GM12892 (cell line): ENCODE measurements around the gene CEP162.
"Not testable (repeated sequence)": the region's sequence is repeated elsewhere in the genome, so short reads cannot be mapped to it uniquely, and the experiment has no call there.

Source experiments
- DNase-seq: peaks from one replicate; pipeline ENCODE4 v3.0.0; 2011; ENCODE audit not compliant: insufficient read length
- FAIRE-seq: peaks from 2 replicates; lab custom pipeline; 2011; peaks lifted over from hg19 to GRCh38; lab: Jason Lieb, UNC
- POLR2A ChIP-seq: IDR thresholded peaks from 2 replicates; pipeline ENCODE4 v1.6.1; 2011; ENCODE audit warnings: low read depth, low read length, control low read depth
- POLR2AphosphoS5 ChIP-seq: IDR thresholded peaks from 2 replicates; pipeline ENCODE4 v1.6.1; 2011; ENCODE audit warnings: low read depth, low read length, control low read depth
- TAF1 ChIP-seq: IDR thresholded peaks from 2 replicates; pipeline ENCODE4 v1.6.1; 2011; ENCODE audit warnings: low read depth, mild to moderate bottlenecking, control low read depth, low read length, borderline replicate concordance

CEP162 gene

GRCh38 chr6:84222426-84222825 lies 5.0 kb downstream of the CEP162 start:
- DNase-seq (no peak), FAIRE-seq (no peak)
- TF ChIP-seq POLR2A (no peak), POLR2AphosphoS5 (no peak), TAF1 (no peak)

- TF ChIP-seq POLR2A = no peak
- no peak for DNase-seq
- no peak for FAIRE-seq
Measured at GRCh38 chr6:84220809-84221409, 6.5 kb downstream of the CEP162 start.

GRCh38 chr6:84218091-84218490 lies 9.4 kb downstream of the CEP162 start:
- DNase-seq = no peak
- TF ChIP-seq POLR2AphosphoS5 = no peak
- no peak for TF ChIP-seq POLR2A
- TF ChIP-seq TAF1 = no peak
- no peak for FAIRE-seq

- FAIRE-seq (no peak), DNase-seq (no peak)
- TF ChIP-seq TAF1 (no peak), POLR2AphosphoS5 (no peak), POLR2A (no peak)
Measured at GRCh38 chr6:84213217-84213616, 14.2 kb downstream of the CEP162 start.

- TF ChIP-seq POLR2A = no peak
- TF ChIP-seq POLR2AphosphoS5 = no peak
- no peak for TF ChIP-seq TAF1
- DNase-seq (no peak), FAIRE-seq (no peak)
Measured at GRCh38 chr6:84204011-84204410, 23.4 kb downstream of the CEP162 start.

- not testable (repeated sequence) for FAIRE-seq, DNase-seq
Measured at GRCh38 chr6:84199987-84200386, 27.5 kb downstream of the CEP162 start.

GRCh38 chr6:84197708-84198107 lies 29.7 kb downstream of the CEP162 start:
- DNase-seq (no peak), FAIRE-seq (no peak)

GRCh38 chr6:84193114-84193708 lies 34.2 kb downstream of the CEP162 start:
- no peak for DNase-seq
- TF ChIP-seq TAF1 (no peak), POLR2AphosphoS5 (no peak), POLR2A (no peak)
- FAIRE-seq = no peak

More at GRCh38 chr6:84197708-84198107, 29.7 kb downstream of the CEP162 start:
- no peak for TF ChIP-seq POLR2AphosphoS5
- no peak for TF ChIP-seq POLR2A
- TF ChIP-seq TAF1 = no peak

GRCh38 chr6:84191802-84192201 lies 35.6 kb downstream of the CEP162 start:
- FAIRE-seq (no peak), DNase-seq (no peak)

GRCh38 chr6:84189356-84189755 lies 38.1 kb downstream of the CEP162 start:
- DNase-seq, FAIRE-seq: not testable (repeated sequence)

More at GRCh38 chr6:84191802-84192201, 35.6 kb downstream of the CEP162 start:
- TF ChIP-seq POLR2AphosphoS5 = no peak
- TF ChIP-seq POLR2A = no peak
- TF ChIP-seq TAF1 = no peak

GRCh38 chr6:84183430-84183829 lies 44.0 kb downstream of the CEP162 start:
- DNase-seq (no peak), FAIRE-seq (no peak)
- TF ChIP-seq POLR2A = no peak
- no peak for TF ChIP-seq TAF1
- TF ChIP-seq POLR2AphosphoS5 = no peak

GRCh38 chr6:84182001-84182400 lies 45.4 kb downstream of the CEP162 start:
- FAIRE-seq (no peak), DNase-seq (no peak)
- TF ChIP-seq POLR2AphosphoS5 = no peak
- TF ChIP-seq TAF1 = no peak
- no peak for TF ChIP-seq POLR2A
